ENCODE measurements around the gene LY6G5B.

DNA sequence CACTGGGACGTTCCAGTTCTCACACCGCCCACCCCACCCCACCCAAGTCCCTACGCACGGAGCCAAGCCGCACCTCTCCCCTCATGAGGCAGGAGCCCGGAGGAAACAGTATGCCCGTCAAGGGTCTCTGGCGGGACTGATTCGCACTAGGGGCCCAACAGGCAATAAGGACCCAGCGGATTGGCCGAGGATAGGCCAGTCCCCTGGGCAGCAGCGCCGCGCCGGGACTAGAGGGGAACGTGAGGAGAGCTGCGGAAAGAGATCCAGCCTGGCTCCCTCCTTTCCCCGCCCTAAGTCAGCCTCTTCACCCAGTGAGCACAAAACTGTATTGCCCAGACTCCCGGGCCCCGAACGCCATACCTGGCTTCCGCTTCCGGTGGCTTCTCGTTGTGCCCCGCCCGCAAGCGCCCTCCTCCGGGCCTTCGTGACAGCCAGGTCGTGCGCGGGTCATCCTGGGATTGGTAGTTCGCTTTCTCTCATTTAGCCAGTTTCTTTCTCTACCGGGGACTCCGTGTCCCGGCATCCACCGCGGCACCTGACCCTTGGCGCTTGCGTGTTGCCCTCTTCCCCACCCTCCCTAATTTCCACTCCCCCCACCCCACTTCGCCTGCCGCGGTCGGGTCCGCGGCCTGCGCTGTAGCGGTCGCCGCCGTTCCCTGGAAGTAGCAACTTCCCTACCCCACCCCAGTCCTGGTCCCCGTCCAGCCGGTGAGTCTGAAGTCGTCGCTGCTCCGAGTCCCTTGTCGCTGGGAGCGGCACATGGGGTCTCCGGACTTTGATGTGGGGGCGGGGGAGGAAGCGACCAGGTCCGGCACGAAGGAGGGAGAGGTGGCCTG is 4.1 kb upstream of the LY6G5B start, which contains the start of gene CSNK2B:
- TF ChIP-seq CTCF (IDR thresholded peaks at IDR 0.05) (peak in 3 of 4 donors; percentile 4 to 25 (median 16)), POLR2A (IDR thresholded peaks at IDR 0.05) (peak; percentile 62)

Measured in right lobe of liver (tissue), 4 donors.